HCT116 (cell line): ENCODE data around the gene SLC1A3.

Experiments used
- CBX3 ChIP-seq: IDR thresholded peaks from 2 replicates; pipeline ENCODE4 v1.6.1; 2012; ENCODE audit warnings: low read depth
- CEBPB ChIP-seq: IDR thresholded peaks from 2 replicates; pipeline ENCODE4 v1.6.1; 2012; ENCODE audit warnings: low read depth
- CTCF ChIP-seq, 3 experiments: fragments of 200-600 bp in 1 of 3; sonication (generic) in 1 of 3; IDR thresholded peaks in 2 of 3; conservative IDR thresholded peaks in 1 of 3; 2 replicates each; pipeline ENCODE4 v1.5.1; 2012 to 2017; ENCODE audit warnings: low read depth in 2 of 3, low read length in 2 of 3, antibody characterized with exemption in 1 of 3, borderline replicate concordance in 1 of 3, control low read depth in 1 of 3, mild to moderate bottlenecking in 1 of 3, mixed read lengths in 1 of 3, mixed run types in 1 of 3, moderate library complexity in 1 of 3; ENCODE audit not compliant: insufficient read depth in 1 of 3
- ELF1 ChIP-seq: IDR thresholded peaks from 2 replicates; pipeline ENCODE4 v1.6.1; 2012; ENCODE audit warnings: low read depth, borderline replicate concordance
- EZH2 ChIP-seq: fragments of 200-600 bp; sonication (generic); IDR thresholded peaks from 2 replicates; pipeline ENCODE4 v1.6.1; 2017; ENCODE audit warnings: antibody characterized with exemption, mixed run types
- MAX ChIP-seq: IDR thresholded peaks from 2 replicates; pipeline ENCODE4 v1.6.1; 2012
- POLR2A ChIP-seq: IDR thresholded peaks from 2 replicates; pipeline ENCODE4 v1.7.0; 2011; ENCODE audit warnings: borderline replicate concordance; ENCODE audit not compliant: insufficient read depth, insufficient read length; ENCODE audit errors: extremely low read depth
- POLR2AphosphoS5 ChIP-seq: IDR thresholded peaks from 2 replicates; pipeline ENCODE4 v1.6.1; 2011; ENCODE audit warnings: mild to moderate bottlenecking, low read depth, low read length, moderate library complexity
- RAD21 ChIP-seq: IDR thresholded peaks from 2 replicates; pipeline ENCODE4 v1.6.1; 2012; ENCODE audit warnings: low read depth, mild to moderate bottlenecking
- SIN3A ChIP-seq: IDR thresholded peaks from 2 replicates; pipeline ENCODE4 v1.6.1; 2012; ENCODE audit warnings: low read depth
- SP1 ChIP-seq: IDR thresholded peaks from 2 replicates; pipeline ENCODE4 v1.6.1; 2012; ENCODE audit warnings: low read depth

- TF ChIP-seq MAX: no peak
- no peak for TF ChIP-seq RAD21
- TF ChIP-seq CTCF (IDR thresholded peaks at IDR 0.05 in 2 of 3, conservative IDR thresholded peaks at IDR 0.05 in 1 of 3; ENCODE audit: borderline replicate concordance in 1 of 3, insufficient read depth in 1 of 3, low read depth in 2 of 3, low read length in 2 of 3): no peak
- TF ChIP-seq CEBPB: no peak
- TF ChIP-seq POLR2AphosphoS5: no peak
- TF ChIP-seq POLR2A: no peak
- TF ChIP-seq ELF1: no peak
- no peak for TF ChIP-seq CBX3
- no peak for TF ChIP-seq SP1
- no peak for TF ChIP-seq SIN3A
- TF ChIP-seq EZH2: no peak
These were observed 12.7 kb downstream of the SLC1A3 start for GRCh38 chr5:36619012-36619635.
